Endothelial cell of umbilical vein (primary cell): ENCODE results near the gene SLA2. TPM values are rescaled to one million over a fixed set of nuclear protein-coding genes. Genes with fewer than 3 reads are reported as not detected.

ENCODE experiments used
- BruUV-seq: library from RNA; stranded (reverse); fragments of 400-500 nt; replicated peaks from 2 replicates; lab custom pipeline; 2021; lab: Mats Ljungman, UMichigan
- CTCF ChIA-PET: fragments of 300-600, 350-600 bp; sonication (Branson Sonifier 250); formaldehyde crosslinking; loops from one replicate; lab custom pipeline; 2021; ENCODE audit warnings: antibody characterized with exemption, inconsistent platforms; lab: Charles Lee
- POLR2A ChIA-PET: fragments of 300-600, 350-600 bp; sonication (Branson Sonifier 250); formaldehyde crosslinking; loops from one replicate; lab custom pipeline; 2021; ENCODE audit warnings: antibody characterized with exemption, inconsistent platforms; lab: Charles Lee
- DNase-seq: peaks from one replicate; pipeline ENCODE4 v3.0.0-alpha.2; 2011; ENCODE audit warnings: low read depth, low spot score
- FAIRE-seq: peaks from 2 replicates; lab custom pipeline; 2011; peaks lifted over from hg19 to GRCh38; lab: Jason Lieb, UNC
- H2AFZ ChIP-seq: 2 replicates; pipeline ENCODE4 v1.6.0; 2012; ENCODE audit warnings: low read depth, low read length, control low read depth, inconsistent platforms
- H3K27ac ChIP-seq: 2 replicates; pipeline ENCODE4 v1.5.1; 2011; ENCODE audit warnings: low read depth, mild to moderate bottlenecking, control low read depth, low read length, moderate library complexity; ENCODE audit not compliant: insufficient read depth
- H3K27me3 ChIP-seq, 2 experiments: 2 replicates each; pipeline versions ENCODE4 v1.6.0 to v1.6.1; 2011; ENCODE audit warnings: low read length in 2 of 2, mixed read lengths in 1 of 2; ENCODE audit not compliant: control insufficient read depth in 2 of 2, insufficient read depth in 2 of 2
- H3K36me3 ChIP-seq, 2 experiments: 2 replicates in 1 of 2; 3 replicates in 1 of 2; pipeline ENCODE4 v1.5.1; 2011; ENCODE audit warnings: low read length in 2 of 2, mild to moderate bottlenecking in 1 of 2, moderate library complexity in 1 of 2; ENCODE audit not compliant: control insufficient read depth in 2 of 2, insufficient read depth in 2 of 2; ENCODE audit errors: extremely low read depth in 1 of 2
- H3K4me1 ChIP-seq: 3 replicates; pipeline ENCODE4 v1.5.1; 2011; ENCODE audit warnings: mild to moderate bottlenecking, low read length; ENCODE audit not compliant: control insufficient read depth, insufficient read depth; ENCODE audit errors: extremely low read depth
- H3K4me2 ChIP-seq: 2 replicates; pipeline ENCODE4 v1.6.1; 2011; ENCODE audit warnings: low read length, control low read depth, mixed read lengths; ENCODE audit not compliant: insufficient read depth
- H3K4me3 ChIP-seq, 3 experiments: fragments of 200-600 bp in 1 of 3; sonication (generic), shearing (Covaris generic) in 1 of 3; replicated peaks in 1 of 3; 2 replicates each; pipeline ENCODE4 v1.5.1; 2011 to 2016; ENCODE audit warnings: control low read depth in 3 of 3, low read length in 3 of 3, mild to moderate bottlenecking in 2 of 3, inconsistent platforms in 1 of 3, low read depth in 1 of 3, moderate library complexity in 1 of 3; ENCODE audit not compliant: insufficient read depth in 1 of 3
- H3K79me2 ChIP-seq: 2 replicates; pipeline ENCODE4 v1.6.0; 2012; ENCODE audit warnings: low read length, inconsistent platforms; ENCODE audit not compliant: control insufficient read depth, insufficient read depth
- H3K9ac ChIP-seq: replicated peaks from 2 replicates; pipeline ENCODE3; 2011; ENCODE audit warnings: low read length, control low read depth; ENCODE audit not compliant: insufficient read depth; ENCODE audit errors: extremely low read depth
- H3K9me1 ChIP-seq: replicated peaks from 3 replicates; pipeline ENCODE4 v1.6.0; 2011; ENCODE audit warnings: mild to moderate bottlenecking, low read length; ENCODE audit not compliant: control insufficient read depth, insufficient read depth; ENCODE audit errors: extremely low read depth
- H3K9me3 ChIP-seq: replicated peaks from 2 replicates; pipeline ENCODE4 v1.5.1; 2012; ENCODE audit warnings: low read length, inconsistent platforms; ENCODE audit not compliant: control insufficient read depth, insufficient read depth
- H4K20me1 ChIP-seq: replicated peaks from 2 replicates; pipeline ENCODE3; 2011; ENCODE audit warnings: mild to moderate bottlenecking, low read length; ENCODE audit not compliant: control insufficient read depth, insufficient read depth; ENCODE audit errors: extremely low read depth
- CTCF ChIP-seq, 2 donors: IDR thresholded peaks; 1 replicate in 1 of 2; 2 replicates in 1 of 2; pipeline ENCODE4 v1.5.1; 2011; ENCODE audit warnings: low read length in 2 of 2, mild to moderate bottlenecking in 2 of 2, moderate library complexity in 2 of 2, control low read depth in 1 of 2, inconsistent platforms in 1 of 2, low read depth in 1 of 2; ENCODE audit not compliant: insufficient read depth in 1 of 2; ENCODE audit errors: extremely low read depth in 1 of 2
- EZH2 ChIP-seq: IDR thresholded peaks from 2 replicates; pipeline ENCODE4 v1.6.1; 2012; ENCODE audit warnings: borderline replicate concordance, low read depth, mild to moderate bottlenecking, moderate library complexity, low read length, inconsistent platforms; ENCODE audit not compliant: severe bottlenecking
- FOS ChIP-seq: IDR thresholded peaks from 2 replicates; pipeline ENCODE4 v1.6.1; 2011; ENCODE audit warnings: mild to moderate bottlenecking, low read length, moderate library complexity, borderline replicate concordance; ENCODE audit not compliant: insufficient read depth
- GATA2 ChIP-seq: IDR thresholded peaks from 2 replicates; pipeline ENCODE4 v1.7.0; 2011; ENCODE audit warnings: low read depth, mild to moderate bottlenecking, moderate library complexity, mixed read lengths, low read length; ENCODE audit not compliant: insufficient read length, insufficient read depth
- JUN ChIP-seq: IDR thresholded peaks from 2 replicates; pipeline ENCODE4 v1.6.1; 2011; ENCODE audit warnings: borderline replicate concordance, low read depth; ENCODE audit not compliant: insufficient read length, insufficient read depth
- MYC ChIP-seq: IDR thresholded peaks from one replicate; pipeline ENCODE4 v1.6.1; 2011; ENCODE audit warnings: mild to moderate bottlenecking, low read depth, low read length
- POLR2A ChIP-seq: IDR thresholded peaks from 2 replicates; pipeline ENCODE4 v1.6.1; 2012; ENCODE audit warnings: low read depth, mild to moderate bottlenecking, control low read depth, low read length
- POLR2AphosphoS5 ChIP-seq: IDR thresholded peaks from 2 replicates; pipeline ENCODE4 v1.6.1; 2012; ENCODE audit warnings: low read depth, mild to moderate bottlenecking, control low read depth, low read length, moderate library complexity; ENCODE audit not compliant: insufficient read depth
- dilution Hi-C: fragments of 300-500 bp; cut with MboI; formaldehyde crosslinking; loops from one replicate; pipeline ENCODE4 v1.15.0; 2019; ENCODE audit warnings: low sequenced_read_pairs; ENCODE audit not compliant: extremely low pct_ligation_motif_present
- intact Hi-C: fragments of 100-400 bp; cut with micrococcal nuclease; formaldehyde crosslinking; loops from one replicate; pipeline ENCODE4 v1.10.0; 2022
- polyA plus RNA-seq, 4 experiments: library from polyadenylated mRNA; depleted of rRNA in 3 of 4; stranded (reverse) in 3 of 4; unstranded in 1 of 4; fragments of >200 nt; gene quantifications; 2 replicates each; pipeline versions ENCODE4 v1.2.1 to v1.2.3, GENCODE V29; 2011 to 2012; ENCODE audit warnings: missing spikeins in 1 of 4
- total RNA-seq: library from RNA; stranded (reverse); gene quantifications from 2 replicates; pipeline ENCODE4 v1.2.3, GENCODE V29; 2021
- TF ChIP-seq, protein P1 (sequence below): IDR thresholded peaks from 2 replicates; pipeline ENCODE4 v1.6.1; 2011; ENCODE audit not compliant: insufficient read depth, insufficient read length

The SLA2 gene
- total and polyA plus RNA-seq, 2 donors (not counting 3 experiments of a cell fraction or from before 2014, with no cell fraction given): not detected

GRCh38 chr20:36632147-36632486, 13.9 kb downstream of the SLA2 start:
- ChIA-PET POLR2A (no interaction called here), CTCF (interaction anchor here (0.9 kb wide), 1 partner anchor 176 kb away, joined by 3 read pairs; no protein-coding TSS in a partner anchor)
- no peak overlapping the region for H3K4me2 ChIP-seq
- no peak overlapping the region for H3K4me3 ChIP-seq
- dilution Hi-C loops (no loop called here), intact Hi-C loops (no loop called here)
- H3K9me1 ChIP-seq: no peaks in the 10 kb centered on the region
- H3K27ac ChIP-seq: no peak overlapping the region
- FAIRE-seq (no peak), DNase-seq (no peak)
- BruUV-seq: no TSS peak
- no peak overlapping the region for H3K9ac ChIP-seq
- no peaks in the 10 kb centered on the region for H4K20me1 ChIP-seq
- H3K9me3 ChIP-seq: no peaks in the 10 kb centered on the region
- no peaks in the 10 kb centered on the region for H3K36me3 ChIP-seq
- no peak for TF ChIP-seq CTCF (IDR thresholded peaks at IDR 0.05; ENCODE audit: extremely low read depth in 1 of 2, insufficient read depth in 1 of 2, low read depth in 1 of 2, low read length in 2 of 2)
- TF ChIP-seq MYC: no peak
- TF ChIP-seq POLR2A: no peak
- TF ChIP-seq EZH2: no peak
- no peak for TF ChIP-seq GATA2
- TF ChIP-seq, protein P1, sequence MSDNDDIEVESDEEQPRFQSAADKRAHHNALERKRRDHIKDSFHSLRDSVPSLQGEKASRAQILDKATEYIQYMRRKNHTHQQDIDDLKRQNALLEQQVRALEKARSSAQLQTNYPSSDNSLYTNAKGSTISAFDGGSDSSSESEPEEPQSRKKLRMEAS: no peak
- no peak for TF ChIP-seq POLR2AphosphoS5
- TF ChIP-seq FOS: no peak
- no peak for TF ChIP-seq JUN
- H3K27me3 ChIP-seq: no peaks in the 10 kb centered on the region
- H2AFZ ChIP-seq: no peak overlapping the region
- no peaks in the 10 kb centered on the region for H3K4me1 ChIP-seq
- no peaks in the 10 kb centered on the region for H3K79me2 ChIP-seq
